ENCODE data around the gene TBC1D22B. TPM values are rescaled to one million over a fixed set of nuclear protein-coding genes. Genes with fewer than 3 reads are reported as not detected.

TBC1D22B gene
- polyA plus RNA-seq, 4 donors = 6.4 to 11.2 (median 8.6) TPM

DNA sequence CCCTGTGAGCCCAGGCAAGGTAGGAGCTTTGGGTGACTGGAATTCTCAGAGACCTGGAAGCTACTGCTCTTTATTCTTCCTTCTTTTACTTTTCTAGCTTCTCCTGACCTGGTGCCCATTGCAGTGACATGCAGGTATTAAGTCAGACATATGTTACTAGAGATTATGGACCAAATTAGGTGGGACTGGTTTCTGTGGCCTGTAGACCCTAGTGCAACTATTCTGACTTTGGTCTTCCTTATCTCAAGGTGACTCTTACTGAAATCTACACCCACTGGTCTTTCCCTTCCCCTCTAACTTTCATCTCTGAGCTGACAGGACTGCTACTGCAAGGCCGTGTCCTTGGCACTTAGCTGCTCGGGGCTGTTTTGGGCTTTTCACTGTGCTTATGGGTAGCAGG lies 24.8 kb downstream of the TBC1D22B start:
- H3K36me3 ChIP-seq (ENCODE audit: control insufficient read depth in 3 of 3, insufficient read depth in 2 of 3, low read depth in 1 of 3, low read length in 3 of 3) = peaks cover 8 to 54% (median 28%) of the 10 kb centered on the region in 3 donors
- no peaks in the 10 kb centered on the region for H3K9me3 ChIP-seq (ENCODE audit: control insufficient read depth in 2 of 2, insufficient read depth in 1 of 2, low read depth in 1 of 2, low read length in 1 of 2)
- no peak overlapping the region for H3K4me3 ChIP-seq (ENCODE audit: low read depth in 1 of 3, low read length in 3 of 3)
- DNase-seq (no peak), FAIRE-seq (no peak)
- H3K27ac ChIP-seq (ENCODE audit: low read depth in 1 of 3, low read length in 2 of 3) = no peak overlapping the region
- no peaks in the 10 kb centered on the region for H3K4me1 ChIP-seq (ENCODE audit: control insufficient read depth in 3 of 3, insufficient read depth in 2 of 3, low read depth in 1 of 3, low read length in 2 of 3)
- WGBS, 3 donors = 93 to 100% (median 94%) methylated on average over 2 of the region's 2 CpGs
- H3K27me3 ChIP-seq (ENCODE audit: control insufficient read depth in 3 of 3, insufficient read depth in 3 of 3, low read length in 3 of 3) = no peaks in the 10 kb centered on the region

DNA sequence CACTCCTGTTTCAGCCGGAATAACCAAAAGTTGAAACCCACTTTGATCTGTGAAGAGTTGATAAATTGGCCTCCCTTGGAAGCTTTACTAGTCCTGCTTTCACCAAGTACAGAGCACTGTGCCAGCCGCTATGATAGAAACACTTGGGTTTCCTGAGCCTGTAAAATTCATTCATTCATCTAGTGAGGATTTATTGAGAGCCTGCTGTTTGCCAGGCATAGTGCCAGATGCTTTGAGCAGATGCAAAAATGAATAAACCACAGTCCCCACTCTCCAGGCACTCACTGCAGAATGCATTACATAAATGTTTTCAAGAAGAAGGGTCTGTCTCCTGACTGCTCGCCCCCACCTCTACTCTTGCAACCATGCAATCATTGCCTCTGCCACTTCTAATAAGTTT lies 25.7 kb downstream of the TBC1D22B start:
- no peaks in the 10 kb centered on the region for H3K27me3 ChIP-seq (ENCODE audit: control insufficient read depth in 3 of 3, insufficient read depth in 3 of 3, low read length in 3 of 3)
- WGBS, 3 donors = 52 to 74% (median 64%) methylated on average over 3 of the region's 3 CpGs
- DNase-seq (no peak), FAIRE-seq (no peak)
- no peak overlapping the region for H3K4me3 ChIP-seq (ENCODE audit: low read depth in 1 of 3, low read length in 3 of 3)
- H3K4me1 ChIP-seq (ENCODE audit: control insufficient read depth in 3 of 3, insufficient read depth in 2 of 3, low read depth in 1 of 3, low read length in 2 of 3) = no peaks in the 10 kb centered on the region
- no peak overlapping the region for H3K27ac ChIP-seq (ENCODE audit: low read depth in 1 of 3, low read length in 2 of 3)
- peaks cover 8 to 54% (median 28%) of the 10 kb centered on the region in 3 donors for H3K36me3 ChIP-seq (ENCODE audit: control insufficient read depth in 3 of 3, insufficient read depth in 2 of 3, low read depth in 1 of 3, low read length in 3 of 3)
- no peaks in the 10 kb centered on the region for H3K9me3 ChIP-seq (ENCODE audit: control insufficient read depth in 2 of 2, insufficient read depth in 1 of 2, low read depth in 1 of 2, low read length in 1 of 2)

DNA sequence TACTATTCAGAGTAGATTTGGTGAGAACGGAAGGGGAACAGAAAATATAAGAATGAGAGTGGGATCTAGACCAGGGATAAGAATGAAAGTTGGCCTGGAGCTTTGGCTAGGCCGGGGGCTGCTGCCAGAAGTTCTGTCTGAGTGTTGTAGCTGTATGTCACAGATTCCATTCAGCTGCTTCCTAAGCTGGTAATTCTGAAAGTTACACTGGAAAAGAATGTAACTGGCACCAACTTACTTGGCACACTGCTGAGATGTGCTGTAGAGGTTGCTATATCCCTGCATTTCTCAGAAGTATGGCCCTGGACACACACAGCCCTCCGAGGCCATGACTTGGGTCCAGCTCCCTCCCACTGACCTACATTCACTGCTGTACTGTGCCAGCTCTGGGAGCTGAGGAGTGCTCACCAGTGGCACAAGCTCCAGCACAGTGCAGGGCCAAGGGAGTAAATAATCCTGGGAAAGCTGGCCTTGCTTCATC lies 26.1 kb downstream of the TBC1D22B start:
- H3K9me3 ChIP-seq (ENCODE audit: control insufficient read depth in 2 of 2, insufficient read depth in 1 of 2, low read depth in 1 of 2, low read length in 1 of 2) = no peaks in the 10 kb centered on the region
- DNase-seq = no peak
- H3K4me1 ChIP-seq (ENCODE audit: control insufficient read depth in 3 of 3, insufficient read depth in 2 of 3, low read depth in 1 of 3, low read length in 2 of 3) = no peaks in the 10 kb centered on the region
- H3K36me3 ChIP-seq (ENCODE audit: control insufficient read depth in 3 of 3, insufficient read depth in 2 of 3, low read depth in 1 of 3, low read length in 3 of 3) = peaks cover 8 to 54% (median 28%) of the 10 kb centered on the region in 3 donors
- FAIRE-seq = no peak
- no peaks in the 10 kb centered on the region for H3K27me3 ChIP-seq (ENCODE audit: control insufficient read depth in 3 of 3, insufficient read depth in 3 of 3, low read length in 3 of 3)
- H3K4me3 ChIP-seq (ENCODE audit: low read depth in 1 of 3, low read length in 3 of 3) = no peak overlapping the region
- no peak overlapping the region for H3K27ac ChIP-seq (ENCODE audit: low read depth in 1 of 3, low read length in 2 of 3)
- WGBS, 3 donors = 62 to 86% (median 70%) methylated on average over 3 of the region's 3 CpGs

DNA sequence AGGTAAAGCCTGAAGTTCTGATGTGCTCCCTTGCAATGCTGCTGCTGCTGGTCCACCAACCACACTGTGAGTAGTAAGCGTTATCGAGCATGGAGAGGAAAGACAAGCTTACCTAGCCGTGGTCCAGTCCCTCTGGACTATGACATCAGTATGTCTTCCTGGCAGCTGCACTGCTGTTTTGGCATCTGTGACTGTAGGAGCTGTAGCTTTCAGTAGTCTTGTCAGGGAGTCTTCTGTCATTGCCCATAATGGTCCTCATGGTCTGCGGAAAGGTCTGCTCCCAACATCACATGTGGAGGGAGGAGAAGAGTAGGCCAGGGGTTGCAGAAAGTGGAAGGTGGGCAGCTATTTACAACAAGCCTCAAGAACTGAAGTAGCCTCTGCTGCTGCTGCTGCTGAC lies 27.2 kb downstream of the TBC1D22B start:
- Histone ChIP-seq H3K27me3 (ENCODE audit: control insufficient read depth in 3 of 3, insufficient read depth in 3 of 3, low read length in 3 of 3) (no peaks in the 10 kb centered on the region), H3K36me3 (ENCODE audit: control insufficient read depth in 3 of 3, insufficient read depth in 2 of 3, low read depth in 1 of 3, low read length in 3 of 3) (peaks cover 8 to 52% (median 25%) of the 10 kb centered on the region in 3 donors), H3K27ac (ENCODE audit: low read depth in 1 of 3, low read length in 2 of 3) (no peak overlapping the region), H3K4me1 (ENCODE audit: control insufficient read depth in 3 of 3, insufficient read depth in 2 of 3, low read depth in 1 of 3, low read length in 2 of 3) (no peaks in the 10 kb centered on the region), H3K4me3 (ENCODE audit: low read depth in 1 of 3, low read length in 3 of 3) (no peak overlapping the region), H3K9me3 (ENCODE audit: control insufficient read depth in 2 of 2, insufficient read depth in 1 of 2, low read depth in 1 of 2, low read length in 1 of 2) (no peaks in the 10 kb centered on the region)
- no peak for FAIRE-seq
- 85 to 89% (median 88%) methylated on average over 4 of the region's 4 CpGs for WGBS, 3 donors
- DNase-seq = no peak

DNA sequence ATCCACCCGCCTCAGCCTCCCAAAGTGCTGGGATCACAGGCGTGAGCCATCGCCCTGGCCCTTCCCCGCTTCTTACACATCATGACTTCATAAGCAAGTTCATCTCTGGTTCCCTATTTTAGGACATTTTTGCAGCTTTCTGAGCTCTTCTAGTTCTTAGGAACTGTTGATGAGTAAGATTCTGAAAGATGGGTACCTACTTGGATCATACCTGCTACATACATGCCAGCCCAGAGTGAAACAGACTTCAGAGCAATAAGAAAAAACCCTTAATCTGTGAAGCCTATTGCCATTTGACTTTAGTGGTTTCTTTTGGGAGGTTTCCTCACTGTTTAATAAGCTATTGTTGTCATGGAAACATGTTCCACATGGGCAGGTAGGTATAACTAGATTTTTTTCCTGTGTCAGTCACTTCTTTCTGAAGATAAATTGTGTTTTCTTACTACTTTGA lies 28.3 kb downstream of the TBC1D22B start:
- Histone ChIP-seq H3K9me3 (ENCODE audit: control insufficient read depth in 2 of 2, insufficient read depth in 1 of 2, low read depth in 1 of 2, low read length in 1 of 2) (no peaks in the 10 kb centered on the region), H3K4me1 (ENCODE audit: control insufficient read depth in 3 of 3, insufficient read depth in 2 of 3, low read depth in 1 of 3, low read length in 2 of 3) (no peaks in the 10 kb centered on the region), H3K36me3 (ENCODE audit: control insufficient read depth in 3 of 3, insufficient read depth in 2 of 3, low read depth in 1 of 3, low read length in 3 of 3) (peaks cover 8 to 48% (median 28%) of the 10 kb centered on the region in 3 donors), H3K27ac (ENCODE audit: low read depth in 1 of 3, low read length in 2 of 3) (no peak overlapping the region), H3K27me3 (ENCODE audit: control insufficient read depth in 3 of 3, insufficient read depth in 3 of 3, low read length in 3 of 3) (no peaks in the 10 kb centered on the region), H3K4me3 (ENCODE audit: low read depth in 1 of 3, low read length in 3 of 3) (no peak overlapping the region)
- 93 to 97% (median 94%) methylated on average over 4 of the region's 4 CpGs for WGBS, 3 donors
- DNase-seq (no peak), FAIRE-seq (no peak)

DNA sequence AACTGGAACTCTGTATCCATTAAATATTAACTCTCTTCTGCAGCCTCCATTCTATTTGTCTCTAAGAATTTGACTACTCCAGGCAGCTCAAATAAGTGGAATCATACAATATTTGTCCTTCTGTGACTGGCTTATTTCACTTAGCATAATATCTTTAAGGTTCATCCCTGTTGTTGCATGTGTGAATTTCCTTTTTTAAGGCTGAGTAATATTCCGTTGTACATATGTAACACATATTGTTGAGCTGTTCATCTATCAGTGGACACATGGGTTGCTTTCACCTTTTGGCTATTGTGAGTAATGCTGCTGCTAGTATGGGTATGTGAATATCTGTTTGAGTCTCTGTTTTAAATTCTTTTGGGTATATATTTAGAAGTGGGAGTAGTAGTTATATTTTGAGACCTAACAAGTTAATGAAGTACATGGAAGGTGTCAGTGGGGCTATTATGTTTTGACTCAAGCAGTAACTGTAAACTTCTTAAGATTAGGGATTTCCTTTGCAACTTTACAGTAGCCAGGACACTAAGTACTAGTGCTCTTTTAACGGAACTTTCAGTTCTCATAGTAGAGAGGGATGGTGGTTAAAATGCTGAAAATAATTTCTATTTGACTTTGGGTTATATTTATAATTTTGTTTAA lies 30.1 kb downstream of the TBC1D22B start:
- DNase-seq (no peak), FAIRE-seq (no peak)
- Histone ChIP-seq H3K4me3 (ENCODE audit: low read depth in 1 of 3, low read length in 3 of 3) (no peak overlapping the region), H3K36me3 (ENCODE audit: control insufficient read depth in 3 of 3, insufficient read depth in 2 of 3, low read depth in 1 of 3, low read length in 3 of 3) (peaks cover 13 to 40% (median 25%) of the 10 kb centered on the region in 3 donors), H3K27me3 (ENCODE audit: control insufficient read depth in 3 of 3, insufficient read depth in 3 of 3, low read length in 3 of 3) (no peaks in the 10 kb centered on the region), H3K27ac (ENCODE audit: low read depth in 1 of 3, low read length in 2 of 3) (no peak overlapping the region), H3K9me3 (ENCODE audit: control insufficient read depth in 2 of 2, insufficient read depth in 1 of 2, low read depth in 1 of 2, low read length in 1 of 2) (no peaks in the 10 kb centered on the region), H3K4me1 (ENCODE audit: control insufficient read depth in 3 of 3, insufficient read depth in 2 of 3, low read depth in 1 of 3, low read length in 2 of 3) (no peaks in the 10 kb centered on the region)
- WGBS, 3 donors = 93 to 95% (median 94%) methylated on average over 2 of the region's 2 CpGs

DNA sequence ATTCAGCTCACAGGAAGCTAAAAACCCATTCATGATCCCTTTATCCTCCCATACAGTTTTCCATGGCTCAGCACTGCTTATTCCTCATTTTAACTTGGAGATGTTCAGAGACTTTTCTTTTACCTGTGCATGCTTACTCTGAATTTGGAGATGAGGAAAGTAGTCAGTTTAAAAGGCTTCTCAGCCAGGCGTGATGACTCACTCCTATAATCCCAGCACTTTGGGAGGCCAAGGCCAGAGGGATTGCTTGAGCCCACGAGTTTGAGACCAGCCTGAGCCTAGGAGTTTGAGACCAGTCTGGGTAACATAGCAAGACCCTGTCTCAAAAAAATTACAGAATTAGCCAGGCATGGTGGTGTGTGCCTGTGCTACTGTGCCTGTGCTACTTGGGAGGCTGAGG lies 30.7 kb downstream of the TBC1D22B start:
- no peak overlapping the region for H3K27ac ChIP-seq (ENCODE audit: low read depth in 1 of 3, low read length in 2 of 3)
- no peaks in the 10 kb centered on the region for H3K4me1 ChIP-seq (ENCODE audit: control insufficient read depth in 3 of 3, insufficient read depth in 2 of 3, low read depth in 1 of 3, low read length in 2 of 3)
- DNase-seq (no peak), FAIRE-seq (no peak)
- no peak overlapping the region for H3K4me3 ChIP-seq (ENCODE audit: low read depth in 1 of 3, low read length in 3 of 3)
- H3K36me3 ChIP-seq (ENCODE audit: control insufficient read depth in 3 of 3, insufficient read depth in 2 of 3, low read depth in 1 of 3, low read length in 3 of 3) = peaks cover 13 to 36% (median 21%) of the 10 kb centered on the region in 3 donors
- no peaks in the 10 kb centered on the region for H3K27me3 ChIP-seq (ENCODE audit: control insufficient read depth in 3 of 3, insufficient read depth in 3 of 3, low read length in 3 of 3)
- no peaks in the 10 kb centered on the region for H3K9me3 ChIP-seq (ENCODE audit: control insufficient read depth in 2 of 2, insufficient read depth in 1 of 2, low read depth in 1 of 2, low read length in 1 of 2)
- 72 to 83% (median 78%) methylated on average over 2 of the region's 2 CpGs for WGBS, 3 donors

DNA sequence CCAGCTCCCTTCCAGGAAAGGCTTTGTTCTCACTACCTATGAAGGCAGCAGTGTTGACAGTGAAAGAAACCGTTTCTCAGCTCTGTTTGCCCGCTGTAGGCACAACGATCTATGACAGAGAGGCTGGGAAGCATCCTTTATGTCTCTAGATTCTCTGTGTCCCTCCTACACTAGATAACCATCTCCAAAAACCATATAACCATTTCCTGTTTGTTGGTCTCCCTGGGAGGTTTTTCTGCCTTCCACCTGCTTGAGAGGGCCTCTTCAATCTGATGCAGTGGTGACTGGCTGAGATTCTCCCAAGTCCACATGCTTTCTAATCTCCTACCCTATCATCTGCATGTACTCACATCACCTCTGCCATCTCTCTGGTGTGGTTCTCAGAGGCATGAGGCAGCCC lies 32.4 kb downstream of the TBC1D22B start:
- no peak overlapping the region for H3K27ac ChIP-seq (ENCODE audit: low read depth in 1 of 3, low read length in 2 of 3)
- H3K4me1 ChIP-seq (ENCODE audit: control insufficient read depth in 3 of 3, insufficient read depth in 2 of 3, low read depth in 1 of 3, low read length in 2 of 3) = no peaks in the 10 kb centered on the region
- DNase-seq (no peak), FAIRE-seq (no peak)
- no peak overlapping the region for H3K4me3 ChIP-seq (ENCODE audit: low read depth in 1 of 3, low read length in 3 of 3)
- 59 to 91% (median 71%) methylated on average over 3 of the region's 3 CpGs for WGBS, 3 donors
- H3K9me3 ChIP-seq (ENCODE audit: control insufficient read depth in 2 of 2, insufficient read depth in 1 of 2, low read depth in 1 of 2, low read length in 1 of 2) = peaks cover 0 to 3% of the 10 kb centered on the region in 2 donors
- H3K27me3 ChIP-seq (ENCODE audit: control insufficient read depth in 3 of 3, insufficient read depth in 3 of 3, low read length in 3 of 3) = no peaks in the 10 kb centered on the region
- H3K36me3 ChIP-seq (ENCODE audit: control insufficient read depth in 3 of 3, insufficient read depth in 2 of 3, low read depth in 1 of 3, low read length in 3 of 3) = peaks cover 15 to 25% (median 17%) of the 10 kb centered on the region in 3 donors

DNA sequence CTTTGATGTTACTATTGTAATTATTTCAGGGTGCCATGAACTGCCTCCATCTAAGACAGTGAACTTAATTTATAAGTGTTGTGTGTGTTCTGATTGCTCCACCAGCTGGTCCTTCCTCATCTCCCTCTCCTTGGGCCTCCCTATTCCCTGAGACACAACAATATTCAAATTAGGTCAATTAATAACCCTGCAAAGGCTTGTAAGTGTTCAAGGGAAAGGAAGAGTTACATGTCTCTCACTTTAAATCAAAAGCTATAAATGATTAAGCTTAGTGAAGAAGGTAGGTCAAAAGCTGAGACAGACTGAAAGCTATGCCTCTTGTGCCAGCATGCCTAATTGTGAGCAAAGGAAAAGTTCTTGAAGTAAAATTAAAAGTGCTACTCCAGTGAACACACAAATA lies 35.9 kb downstream of the TBC1D22B start:
- peaks cover 0 to 3% of the 10 kb centered on the region in 2 donors for H3K9me3 ChIP-seq (ENCODE audit: control insufficient read depth in 2 of 2, insufficient read depth in 1 of 2, low read depth in 1 of 2, low read length in 1 of 2)
- no peak overlapping the region for H3K4me3 ChIP-seq (ENCODE audit: low read depth in 1 of 3, low read length in 3 of 3)
- no peaks in the 10 kb centered on the region for H3K4me1 ChIP-seq (ENCODE audit: control insufficient read depth in 3 of 3, insufficient read depth in 2 of 3, low read depth in 1 of 3, low read length in 2 of 3)
- DNase-seq = no peak
- H3K36me3 ChIP-seq (ENCODE audit: control insufficient read depth in 3 of 3, insufficient read depth in 2 of 3, low read depth in 1 of 3, low read length in 3 of 3) = peaks cover 10 to 32% (median 18%) of the 10 kb centered on the region in 3 donors
- FAIRE-seq = no peak
- H3K27ac ChIP-seq (ENCODE audit: low read depth in 1 of 3, low read length in 2 of 3) = no peak overlapping the region
- no peaks in the 10 kb centered on the region for H3K27me3 ChIP-seq (ENCODE audit: control insufficient read depth in 3 of 3, insufficient read depth in 3 of 3, low read length in 3 of 3)

Data from small intestine (tissue), 7 donors.